Measurements from ENCODE around the gene SULT4A1.

The SULT4A1 gene

GRCh38 chr22:43862882-43863202 is 529 bp upstream of the SULT4A1 start:
- Histone ChIP-seq H3K9ac (ENCODE audit: low read length) (no peak overlapping the region), H3K36me3 (replicated peaks; ENCODE audit: insufficient read depth, low read length) (no peaks in the 10 kb centered on the region), H3F3A (ENCODE audit: insufficient read depth, low read length) (no peaks in the 10 kb centered on the region), H3K4me2 (ENCODE audit: low read depth, low read length) (no peak overlapping the region), H3K4me1 (ENCODE audit: low read length) (no peaks in the 10 kb centered on the region), H3K79me2 (ENCODE audit: low read length) (no peaks in the 10 kb centered on the region), H3K9me3 (replicated peaks; ENCODE audit: insufficient read depth, low read length) (no peaks in the 10 kb centered on the region), H3K4me3 (ENCODE audit: low read length) (no peak overlapping the region), H3K27ac (ENCODE audit: low read length) (no peak overlapping the region), H3K27me3 (replicated peaks; ENCODE audit: insufficient read depth, low read length) (peaks cover 82% of the 10 kb centered on the region), H2AFZ (ENCODE audit: low read length) (no peak overlapping the region), H4K20me1 (ENCODE audit: insufficient read depth, low read length) (no peaks in the 10 kb centered on the region), H3K9me2 (replicated peaks; ENCODE audit: insufficient read depth, low read length) (no peaks in the 10 kb centered on the region)
- no peak for TF ChIP-seq EZH2phosphoT487 (IDR thresholded peaks at IDR 0.05; ENCODE audit: low read length)
- DNase-seq: no peak

- no peak overlapping the region for H3K4me3 ChIP-seq (ENCODE audit: low read length)
- no peaks in the 10 kb centered on the region for H3K9me2 ChIP-seq (replicated peaks; ENCODE audit: insufficient read depth, low read length)
- no peak overlapping the region for H3K9ac ChIP-seq (ENCODE audit: low read length)
- H3K36me3 ChIP-seq (replicated peaks; ENCODE audit: insufficient read depth, low read length): no peaks in the 10 kb centered on the region
- no peaks in the 10 kb centered on the region for H3K9me3 ChIP-seq (replicated peaks; ENCODE audit: insufficient read depth, low read length)
- TF ChIP-seq EZH2 (optimal IDR thresholded peaks at IDR 0.05; ENCODE audit: low read depth, low read length) (no peak), EZH2phosphoT487 (IDR thresholded peaks at IDR 0.05; ENCODE audit: low read length) (no peak), CTCF (IDR thresholded peaks at IDR 0.05; ENCODE audit: low read length) (no peak)
- H4K20me1 ChIP-seq (ENCODE audit: insufficient read depth, low read length): no peaks in the 10 kb centered on the region
- no peak for DNase-seq
- H3K27ac ChIP-seq (ENCODE audit: low read length): no peak overlapping the region
- no peak overlapping the region for H2AFZ ChIP-seq (ENCODE audit: low read length)
- no peaks in the 10 kb centered on the region for H3F3A ChIP-seq (ENCODE audit: insufficient read depth, low read length)
- H3K27me3 ChIP-seq (replicated peaks; ENCODE audit: insufficient read depth, low read length): peaks cover 85% of the 10 kb centered on the region
- no peaks in the 10 kb centered on the region for H3K4me1 ChIP-seq (ENCODE audit: low read length)
- H3K79me2 ChIP-seq (ENCODE audit: low read length): no peaks in the 10 kb centered on the region
- H3K4me2 ChIP-seq (ENCODE audit: low read depth, low read length): no peak overlapping the region
Measured at GRCh38 chr22:43861529-43861928, 784 bp downstream of the SULT4A1 start.

GRCh38 chr22:43860831-43861230 is 1.5 kb downstream of the SULT4A1 start:
- Histone ChIP-seq H3K9me2 (replicated peaks; ENCODE audit: insufficient read depth, low read length) (no peaks in the 10 kb centered on the region), H2AFZ (ENCODE audit: low read length) (no peak overlapping the region), H3F3A (ENCODE audit: insufficient read depth, low read length) (no peaks in the 10 kb centered on the region), H3K27me3 (replicated peaks; ENCODE audit: insufficient read depth, low read length) (peaks cover 85% of the 10 kb centered on the region), H3K4me3 (ENCODE audit: low read length) (no peak overlapping the region), H3K4me1 (ENCODE audit: low read length) (no peaks in the 10 kb centered on the region), H3K9me3 (replicated peaks; ENCODE audit: insufficient read depth, low read length) (no peaks in the 10 kb centered on the region), H3K9ac (ENCODE audit: low read length) (no peak overlapping the region), H4K20me1 (ENCODE audit: insufficient read depth, low read length) (no peaks in the 10 kb centered on the region), H3K79me2 (ENCODE audit: low read length) (no peaks in the 10 kb centered on the region), H3K36me3 (replicated peaks; ENCODE audit: insufficient read depth, low read length) (no peaks in the 10 kb centered on the region), H3K27ac (ENCODE audit: low read length) (no peak overlapping the region), H3K4me2 (ENCODE audit: low read depth, low read length) (no peak overlapping the region)
- DNase-seq: no peak
- no peak for TF ChIP-seq EZH2 (optimal IDR thresholded peaks at IDR 0.05; ENCODE audit: low read depth, low read length)
- TF ChIP-seq EZH2phosphoT487 (IDR thresholded peaks at IDR 0.05; ENCODE audit: low read length): no peak
- no peak for TF ChIP-seq CTCF (IDR thresholded peaks at IDR 0.05; ENCODE audit: low read length)

GRCh38 chr22:43860126-43860525 is 2.2 kb downstream of the SULT4A1 start:
- H3K9me2 ChIP-seq (replicated peaks; ENCODE audit: insufficient read depth, low read length): no peaks in the 10 kb centered on the region
- H3K4me1 ChIP-seq (ENCODE audit: low read length): no peaks in the 10 kb centered on the region
- H3K27ac ChIP-seq (ENCODE audit: low read length): no peak overlapping the region
- H3K27me3 ChIP-seq (replicated peaks; ENCODE audit: insufficient read depth, low read length): peaks cover 85% of the 10 kb centered on the region
- no peaks in the 10 kb centered on the region for H4K20me1 ChIP-seq (ENCODE audit: insufficient read depth, low read length)
- no peak overlapping the region for H2AFZ ChIP-seq (ENCODE audit: low read length)
- no peak for DNase-seq
- no peaks in the 10 kb centered on the region for H3K36me3 ChIP-seq (replicated peaks; ENCODE audit: insufficient read depth, low read length)
- H3K4me3 ChIP-seq (ENCODE audit: low read length): no peak overlapping the region
- H3K9ac ChIP-seq (ENCODE audit: low read length): no peak overlapping the region
- H3K4me2 ChIP-seq (ENCODE audit: low read depth, low read length): no peak overlapping the region
- H3F3A ChIP-seq (ENCODE audit: insufficient read depth, low read length): no peaks in the 10 kb centered on the region
- no peaks in the 10 kb centered on the region for H3K79me2 ChIP-seq (ENCODE audit: low read length)
- H3K9me3 ChIP-seq (replicated peaks; ENCODE audit: insufficient read depth, low read length): no peaks in the 10 kb centered on the region
- TF ChIP-seq EZH2phosphoT487 (IDR thresholded peaks at IDR 0.05; ENCODE audit: low read length) (no peak), CTCF (IDR thresholded peaks at IDR 0.05; ENCODE audit: low read length) (no peak), EZH2 (optimal IDR thresholded peaks at IDR 0.05; ENCODE audit: low read depth, low read length) (no peak)
